ENCODE measurements around the gene SF3A1. TPM values are rescaled to one million over a fixed set of nuclear protein-coding genes. Genes with fewer than 3 reads are reported as not detected.

SF3A1 gene
- total and polyA plus RNA-seq, 9 of the 15 experiments (the other 6 are each of a cell fraction or from before 2014, with no cell fraction given): 6.7 to 228 (median 13.0) TPM

- H3K9ac ChIP-seq (ENCODE audit: insufficient read depth in 1 of 2, low read depth in 2 of 2, low read length in 2 of 2): peak overlapping the region in 1 of 2 experiments; percentile 76; a peak in 1 of 4 replicates
- in situ Hi-C loops (cut with MboI): no loop called here
- DNase-seq (ENCODE audit: extremely low read depth in 1 of 4, low spot score in 3 of 4): no peak
- H3K4me2 ChIP-seq (ENCODE audit: insufficient read depth, low read length): no peak overlapping the region
- H2AFZ ChIP-seq (ENCODE audit: low read depth, low read length): no peak overlapping the region
- ATAC-seq: no peak
- no peaks in the 10 kb centered on the region for H3K9me1 ChIP-seq (ENCODE audit: control insufficient read depth, insufficient read depth, low read length)
- ChIA-PET POLR2A (interaction anchor here (0.9 kb wide), 1 partner anchor 13 kb away, joined by 7 read pairs; the partner anchor contains the start of gene CASTOR1), CTCF (ENCODE audit: low intra/inter-chr PET ratio) (no interaction called here)
- TF ChIP-seq MBD2 (IDR thresholded peaks at IDR 0.05; ENCODE audit: borderline replicate concordance, low read depth): no peak
- no peak for TF ChIP-seq ZBTB49 (CRISPR knock-in tag; IDR thresholded peaks at IDR 0.05; ENCODE audit: borderline replicate concordance)
- no peak for TF ChIP-seq PTRF (tag; IDR thresholded peaks at IDR 0.05)
- no peak for TF ChIP-seq ZNF143 (CRISPR knock-in tag; IDR thresholded peaks at IDR 0.05)
- no peak for TF ChIP-seq SMARCE1 (IDR thresholded peaks at IDR 0.05)
- H3K27ac ChIP-seq (ENCODE audit: extremely low read depth, low read depth, low read length): no peak overlapping the region
- no peaks in the 10 kb centered on the region for H3K9me3 ChIP-seq (replicated peaks; ENCODE audit: control insufficient read depth, insufficient read depth, low read depth, low read length)
- no peak overlapping the region for H3K4me3 ChIP-seq
- H3K27me3 ChIP-seq (ENCODE audit: control insufficient read depth in 2 of 2, insufficient read depth in 2 of 2, low read length in 2 of 2): no peaks in the 10 kb centered on the region
- intact Hi-C loops (cut with micrococcal nuclease): no loop called here
- no peaks in the 10 kb centered on the region; the same call in 1 of the 2 replicates for H4K20me1 ChIP-seq (replicated peaks; ENCODE audit: control insufficient read depth, insufficient read depth, low read length)
- H3K4me1 ChIP-seq (replicated peaks in 1 of 2; ENCODE audit: control insufficient read depth in 2 of 2, insufficient read depth in 2 of 2, low read length in 2 of 2): peaks cover 5 to 25% of the 10 kb centered on the region in 2 experiments; a peak in 4 of 5 replicates
- peaks cover 12% of the 10 kb centered on the region; the same call in 1 of the 3 replicates for H3K36me3 ChIP-seq (ENCODE audit: control insufficient read depth, insufficient read depth, low read length)
- WGBS (ENCODE audit: insufficient coverage, low coverage, missing lambda C conversion rate): 83% methylated on average over 2 of the region's 5 CpGs
- FAIRE-seq: no peak
- peaks cover 10% of the 10 kb centered on the region for H3K79me2 ChIP-seq (ENCODE audit: control insufficient read depth, insufficient read depth, low read length)
- no TSS peak for BruUV-seq (replicated peaks)
Observed at GRCh38 chr22:30302810-30303138, 53.9 kb downstream of the SF3A1 start.

Measured in K562 (cell line).